GM18526 (cell line): ENCODE results near the gene IL17D.

Source experiments
- POLR2A ChIP-seq: IDR thresholded peaks from 3 replicates; pipeline ENCODE4 v1.6.1; 2011; ENCODE audit not compliant: insufficient read length; ENCODE audit errors: extremely low read depth

Gene IL17D

GRCh38 chr13:20713014-20713376 lies 9.5 kb downstream of the IL17D start:
- no peak for TF ChIP-seq POLR2A

GRCh38 chr13:20713751-20714150 lies 10.3 kb downstream of the IL17D start:
- TF ChIP-seq POLR2A: no peak

GRCh38 chr13:20714161-20714560 lies 10.7 kb downstream of the IL17D start:
- no peak for TF ChIP-seq POLR2A

- TF ChIP-seq POLR2A: no peak
Observed at GRCh38 chr13:20714563-20715329, 11.2 kb downstream of the IL17D start.

- no peak for TF ChIP-seq POLR2A
Observed at GRCh38 chr13:20715330-20715712, 11.8 kb downstream of the IL17D start.

GRCh38 chr13:20716951-20717350 lies 13.5 kb downstream of the IL17D start:
- no peak for TF ChIP-seq POLR2A

GRCh38 chr13:20717581-20718542 lies 14.4 kb downstream of the IL17D start:
- no peak for TF ChIP-seq POLR2A

- no peak for TF ChIP-seq POLR2A
Observed at GRCh38 chr13:20718958-20719566, 15.6 kb downstream of the IL17D start.

- no peak for TF ChIP-seq POLR2A
Observed at GRCh38 chr13:20719783-20720182, 16.3 kb downstream of the IL17D start.

- no peak for TF ChIP-seq POLR2A
Observed at GRCh38 chr13:20720499-20720898, 17.0 kb downstream of the IL17D start.

GRCh38 chr13:20721058-20721453 lies 17.6 kb downstream of the IL17D start:
- TF ChIP-seq POLR2A: no peak

- TF ChIP-seq POLR2A: no peak
Observed at GRCh38 chr13:20721454-20722357, 18.2 kb downstream of the IL17D start.

GRCh38 chr13:20727856-20728255 lies 24.4 kb downstream of the IL17D start:
- no peak for TF ChIP-seq POLR2A

GRCh38 chr13:20728579-20729311 lies 25.2 kb downstream of the IL17D start:
- no peak for TF ChIP-seq POLR2A
